GM18505 (cell line): ENCODE data around the gene LIX1L.

ENCODE experiments used
- ATAC-seq: cut with Tn5 transposase; IDR thresholded peaks from one replicate; pipeline ENCODE4 v1.9.1; 2021; ENCODE audit not compliant: unreplicated experiment
- POLR2A ChIP-seq: IDR thresholded peaks from 4 replicates; pipeline ENCODE4 v1.6.1; 2011; ENCODE audit warnings: borderline replicate concordance; ENCODE audit not compliant: insufficient read depth, insufficient read length; ENCODE audit errors: extremely low read depth

The LIX1L gene

GRCh38 chr1:145957443-145958319 is at the start of gene LIX1L:
TSS of gene LIX1L (minus strand) at chr1:145958017. CDS start at chr1:145957927, 90 bp downstream.
- ATAC-seq = peak; percentile 88
- TF ChIP-seq POLR2A = peak; percentile 77

- ATAC-seq = no peak
- no peak for TF ChIP-seq POLR2A
These were observed 43.9 kb upstream of the LIX1L start for GRCh38 chr1:146001709-146002108.

GRCh38 chr1:145999321-146000024 is 41.7 kb upstream of the LIX1L start:
- TF ChIP-seq POLR2A = no peak
- no peak for ATAC-seq

GRCh38 chr1:145997718-145998023 is 39.9 kb upstream of the LIX1L start:
- ATAC-seq = no peak
- TF ChIP-seq POLR2A = no peak

GRCh38 chr1:145997016-145997717 is 39.4 kb upstream of the LIX1L start:
- ATAC-seq = peak; percentile 19
- TF ChIP-seq POLR2A = peak; percentile 62

- peak; percentile 98 for TF ChIP-seq POLR2A
- peak; percentile 86 for ATAC-seq
These were observed 38.7 kb upstream of the LIX1L start, which contains the start of gene TXNIP for GRCh38 chr1:145996433-145997015. TSS of gene TXNIP (minus strand) at chr1:145996579. CDS start at chr1:145996266, 313 bp downstream.

- no peak for TF ChIP-seq POLR2A
- no peak for ATAC-seq
These were observed 38.2 kb upstream of the LIX1L start for GRCh38 chr1:145995964-145996432.

- ATAC-seq = no peak
- TF ChIP-seq POLR2A = peak; percentile 22
These were observed 37.5 kb upstream of the LIX1L start for GRCh38 chr1:145995148-145995881.

- peak; percentile 42 for TF ChIP-seq POLR2A
- no peak for ATAC-seq
These were observed 36.7 kb upstream of the LIX1L start for GRCh38 chr1:145994391-145995120.

GRCh38 chr1:145993618-145994390 is 36.0 kb upstream of the LIX1L start:
- ATAC-seq = no peak
- peak; percentile 49 for TF ChIP-seq POLR2A

GRCh38 chr1:145992958-145993617 is 35.3 kb upstream of the LIX1L start:
- no peak for ATAC-seq
- TF ChIP-seq POLR2A = peak; percentile 3
